H1 (cell line): ENCODE measurements around the gene SPEF1. TPM values are rescaled to one million over a fixed set of nuclear protein-coding genes. Genes with fewer than 3 reads are reported as not detected.

Source experiments
- HDAC2 ChIP-seq, 2 experiments: fragments of 300-600 bp in 1 of 2; sonication (generic) in 1 of 2; IDR thresholded peaks; 2 replicates each; pipeline ENCODE4 v1.6.1; 2011 to 2012; ENCODE audit warnings: low read depth in 2 of 2, low read length in 2 of 2, mild to moderate bottlenecking in 2 of 2, moderate library complexity in 2 of 2, borderline replicate concordance in 1 of 2, inconsistent platforms in 1 of 2
- RFX5 ChIP-seq: IDR thresholded peaks from 2 replicates; pipeline ENCODE4 v1.6.1; 2011; ENCODE audit warnings: low read depth, low read length, improper control_type of control experiment, borderline replicate concordance
- TAF7 ChIP-seq: optimal IDR thresholded peaks from 2 replicates; pipeline ENCODE3; 2011; ENCODE audit warnings: low read depth, mild to moderate bottlenecking, inconsistent platforms, low read length, moderate library complexity, borderline replicate concordance
- polyA plus RNA-seq, 7 experiments: library from polyadenylated mRNA; depleted of rRNA in 3 of 7; stranded (reverse) in 5 of 7; unstranded in 2 of 7; fragments of >200 nt in 5 of 7; fragments of 200-250 nt in 2 of 7; gene quantifications; 1 replicate in 5 of 7; 2 replicates in 1 of 7; 4 replicates in 1 of 7; pipeline versions ENCODE4 v1.2.1 to v1.2.3, GENCODE V29; 2011 to 2013; ENCODE audit warnings: missing spikeins in 2 of 7, mixed read lengths in 2 of 7
- total RNA-seq: library from RNA; stranded (reverse); fragmentation: NEBNext Ultra II Directional; extraction: Animal tissue kit (Norgen Biotek cat#: 25700); gene quantifications from 2 replicates; pipeline ENCODE4 v1.2.1, GENCODE V29; 2021
- TF ChIP-seq, protein P1 (sequence below): IDR thresholded peaks from 2 replicates; pipeline ENCODE4 v1.6.1; 2012; ENCODE audit warnings: inconsistent platforms
- TF ChIP-seq, protein P2 (sequence below): IDR thresholded peaks from 2 replicates; pipeline ENCODE4 v1.6.1; 2012; ENCODE audit warnings: inconsistent platforms

The SPEF1 gene
- total and polyA plus RNA-seq, 2 of the 8 experiments (the other 6 are each of a cell fraction or from before 2014, with no cell fraction given) = 0.51 to 0.71 TPM

DNA sequence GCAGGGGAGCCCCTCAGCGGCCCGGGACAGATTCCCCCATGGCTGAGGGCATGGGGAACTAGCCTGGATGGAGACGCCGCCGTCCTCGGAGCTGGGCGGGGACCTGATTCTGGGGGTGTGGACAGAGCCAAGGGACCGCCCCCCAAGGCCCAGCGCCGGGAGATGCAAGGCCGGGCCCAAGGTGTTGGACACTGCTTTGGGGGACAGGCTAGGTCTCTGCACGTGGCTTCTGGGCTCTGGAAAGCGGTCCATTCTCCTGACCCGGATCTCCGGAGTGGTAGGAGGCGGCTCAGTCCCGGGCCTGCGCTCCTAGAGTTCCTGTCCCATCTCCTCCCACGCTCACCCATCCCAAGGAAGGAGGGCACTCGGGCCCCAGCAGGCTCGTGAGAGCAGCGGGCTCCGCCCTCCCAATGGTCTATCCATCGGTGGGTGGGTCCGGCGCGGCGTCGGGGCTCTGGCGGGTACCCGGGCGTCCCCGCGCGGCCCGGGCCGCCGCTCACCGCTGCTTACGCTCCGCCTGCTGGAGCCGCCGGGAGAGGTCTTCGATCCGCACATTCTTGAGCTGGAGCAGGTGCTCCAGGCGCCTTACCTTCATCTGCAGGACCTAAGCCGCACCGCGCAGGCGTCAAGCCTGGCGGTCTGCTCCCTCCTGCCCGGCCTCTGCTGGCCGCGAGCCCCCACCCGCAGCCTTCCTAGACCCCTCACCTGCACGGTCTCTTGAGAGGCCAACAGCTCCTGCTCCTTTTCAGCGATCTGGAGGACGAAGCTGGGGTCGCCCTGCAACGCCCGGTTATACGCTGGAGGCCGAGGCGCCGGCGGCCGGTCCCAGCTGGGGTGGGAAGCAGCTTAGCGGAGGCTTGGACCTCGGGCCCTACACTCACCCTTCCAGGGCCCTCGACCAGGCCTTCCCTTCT, 3.3 kb downstream of the SPEF1 start (continued):
- TF ChIP-seq TAF7 (no peak), RFX5 (no peak), HDAC2 (IDR thresholded peaks at IDR 0.05; ENCODE audit: borderline replicate concordance in 1 of 2, low read depth in 2 of 2, low read length in 2 of 2) (peak in 1 of 2 experiments; percentile 29; a peak in 1 of 4 replicates)
- TF ChIP-seq, protein P1, sequence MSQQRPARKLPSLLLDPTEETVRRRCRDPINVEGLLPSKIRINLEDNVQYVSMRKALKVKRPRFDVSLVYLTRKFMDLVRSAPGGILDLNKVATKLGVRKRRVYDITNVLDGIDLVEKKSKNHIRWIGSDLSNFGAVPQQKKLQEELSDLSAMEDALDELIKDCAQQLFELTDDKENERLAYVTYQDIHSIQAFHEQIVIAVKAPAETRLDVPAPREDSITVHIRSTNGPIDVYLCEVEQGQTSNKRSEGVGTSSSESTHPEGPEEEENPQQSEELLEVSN = peak; percentile 93
- TF ChIP-seq, protein P2, sequence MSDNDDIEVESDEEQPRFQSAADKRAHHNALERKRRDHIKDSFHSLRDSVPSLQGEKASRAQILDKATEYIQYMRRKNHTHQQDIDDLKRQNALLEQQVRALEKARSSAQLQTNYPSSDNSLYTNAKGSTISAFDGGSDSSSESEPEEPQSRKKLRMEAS = peak; percentile 82
